Measurements from ENCODE around the gene WWOX.

DNA sequence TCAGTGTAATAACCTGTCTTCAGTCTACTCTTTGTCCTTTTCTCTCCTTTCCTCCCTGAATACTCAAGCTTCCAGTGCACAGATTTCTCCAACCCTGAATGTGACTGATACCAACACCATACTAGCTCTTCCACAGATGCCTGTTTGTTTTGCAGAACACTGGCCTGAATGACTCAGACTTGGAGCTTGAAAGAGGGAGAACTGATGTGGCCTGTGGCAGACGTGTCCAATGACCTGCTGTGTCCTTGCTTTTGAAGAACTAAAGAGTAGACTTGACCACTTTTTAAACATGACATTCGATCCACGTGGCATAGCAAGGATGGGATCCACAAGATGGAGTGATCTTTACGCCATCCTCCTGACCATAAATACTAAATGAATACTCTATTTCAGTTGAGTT is 361.0 kb downstream of the WWOX start:
- TF ChIP-seq MYC (IDR thresholded peaks at IDR 0.05; ENCODE audit: low read depth, low read length) (no peak), POLR2A (IDR thresholded peaks at IDR 0.05; ENCODE audit: low read depth, low read length) (no peak), EZH2 (IDR thresholded peaks at IDR 0.05; ENCODE audit: borderline replicate concordance, low read depth, low read length, severe bottlenecking) (no peak)
- TF ChIP-seq, protein P1, sequence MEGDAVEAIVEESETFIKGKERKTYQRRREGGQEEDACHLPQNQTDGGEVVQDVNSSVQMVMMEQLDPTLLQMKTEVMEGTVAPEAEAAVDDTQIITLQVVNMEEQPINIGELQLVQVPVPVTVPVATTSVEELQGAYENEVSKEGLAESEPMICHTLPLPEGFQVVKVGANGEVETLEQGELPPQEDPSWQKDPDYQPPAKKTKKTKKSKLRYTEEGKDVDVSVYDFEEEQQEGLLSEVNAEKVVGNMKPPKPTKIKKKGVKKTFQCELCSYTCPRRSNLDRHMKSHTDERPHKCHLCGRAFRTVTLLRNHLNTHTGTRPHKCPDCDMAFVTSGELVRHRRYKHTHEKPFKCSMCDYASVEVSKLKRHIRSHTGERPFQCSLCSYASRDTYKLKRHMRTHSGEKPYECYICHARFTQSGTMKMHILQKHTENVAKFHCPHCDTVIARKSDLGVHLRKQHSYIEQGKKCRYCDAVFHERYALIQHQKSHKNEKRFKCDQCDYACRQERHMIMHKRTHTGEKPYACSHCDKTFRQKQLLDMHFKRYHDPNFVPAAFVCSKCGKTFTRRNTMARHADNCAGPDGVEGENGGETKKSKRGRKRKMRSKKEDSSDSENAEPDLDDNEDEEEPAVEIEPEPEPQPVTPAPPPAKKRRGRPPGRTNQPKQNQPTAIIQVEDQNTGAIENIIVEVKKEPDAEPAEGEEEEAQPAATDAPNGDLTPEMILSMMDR (IDR thresholded peaks at IDR 0.05; ENCODE audit: extremely low read depth in 1 of 2, insufficient read depth in 1 of 2, low read depth in 1 of 2, low read length in 2 of 2), result no peak
